ENCODE data around the gene CNTN2.

DNA sequence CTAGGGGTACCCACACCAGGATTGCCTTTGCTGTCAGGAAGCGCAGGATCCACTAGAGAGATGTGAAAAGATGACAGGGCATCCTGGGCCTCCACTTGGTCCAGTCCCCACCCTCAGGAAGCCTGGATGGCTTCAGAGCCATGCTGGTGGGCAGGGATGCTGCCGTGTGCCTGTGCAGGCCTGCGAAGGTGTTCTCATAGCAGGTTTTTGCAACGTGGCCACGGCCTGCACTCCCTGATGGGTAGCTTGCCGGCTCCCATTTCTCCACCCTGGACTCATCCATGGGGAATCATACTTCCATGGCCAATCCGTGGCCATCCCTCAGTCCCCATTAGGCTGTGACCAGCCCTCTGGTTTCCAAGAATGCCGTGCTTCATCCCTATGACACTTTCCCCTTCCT is 34.1 kb upstream of the CNTN2 start:
- TF ChIP-seq FOXK1 (CRISPR knock-in tag; IDR thresholded peaks at IDR 0.05), result no peak
- TF ChIP-seq, protein P1, sequence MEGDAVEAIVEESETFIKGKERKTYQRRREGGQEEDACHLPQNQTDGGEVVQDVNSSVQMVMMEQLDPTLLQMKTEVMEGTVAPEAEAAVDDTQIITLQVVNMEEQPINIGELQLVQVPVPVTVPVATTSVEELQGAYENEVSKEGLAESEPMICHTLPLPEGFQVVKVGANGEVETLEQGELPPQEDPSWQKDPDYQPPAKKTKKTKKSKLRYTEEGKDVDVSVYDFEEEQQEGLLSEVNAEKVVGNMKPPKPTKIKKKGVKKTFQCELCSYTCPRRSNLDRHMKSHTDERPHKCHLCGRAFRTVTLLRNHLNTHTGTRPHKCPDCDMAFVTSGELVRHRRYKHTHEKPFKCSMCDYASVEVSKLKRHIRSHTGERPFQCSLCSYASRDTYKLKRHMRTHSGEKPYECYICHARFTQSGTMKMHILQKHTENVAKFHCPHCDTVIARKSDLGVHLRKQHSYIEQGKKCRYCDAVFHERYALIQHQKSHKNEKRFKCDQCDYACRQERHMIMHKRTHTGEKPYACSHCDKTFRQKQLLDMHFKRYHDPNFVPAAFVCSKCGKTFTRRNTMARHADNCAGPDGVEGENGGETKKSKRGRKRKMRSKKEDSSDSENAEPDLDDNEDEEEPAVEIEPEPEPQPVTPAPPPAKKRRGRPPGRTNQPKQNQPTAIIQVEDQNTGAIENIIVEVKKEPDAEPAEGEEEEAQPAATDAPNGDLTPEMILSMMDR (IDR thresholded peaks at IDR 0.05), result no peak
- no peak for TF ChIP-seq FOXP1 (CRISPR knock-in tag; IDR thresholded peaks at IDR 0.05; ENCODE audit: borderline replicate concordance)
- TF ChIP-seq, protein P2, sequence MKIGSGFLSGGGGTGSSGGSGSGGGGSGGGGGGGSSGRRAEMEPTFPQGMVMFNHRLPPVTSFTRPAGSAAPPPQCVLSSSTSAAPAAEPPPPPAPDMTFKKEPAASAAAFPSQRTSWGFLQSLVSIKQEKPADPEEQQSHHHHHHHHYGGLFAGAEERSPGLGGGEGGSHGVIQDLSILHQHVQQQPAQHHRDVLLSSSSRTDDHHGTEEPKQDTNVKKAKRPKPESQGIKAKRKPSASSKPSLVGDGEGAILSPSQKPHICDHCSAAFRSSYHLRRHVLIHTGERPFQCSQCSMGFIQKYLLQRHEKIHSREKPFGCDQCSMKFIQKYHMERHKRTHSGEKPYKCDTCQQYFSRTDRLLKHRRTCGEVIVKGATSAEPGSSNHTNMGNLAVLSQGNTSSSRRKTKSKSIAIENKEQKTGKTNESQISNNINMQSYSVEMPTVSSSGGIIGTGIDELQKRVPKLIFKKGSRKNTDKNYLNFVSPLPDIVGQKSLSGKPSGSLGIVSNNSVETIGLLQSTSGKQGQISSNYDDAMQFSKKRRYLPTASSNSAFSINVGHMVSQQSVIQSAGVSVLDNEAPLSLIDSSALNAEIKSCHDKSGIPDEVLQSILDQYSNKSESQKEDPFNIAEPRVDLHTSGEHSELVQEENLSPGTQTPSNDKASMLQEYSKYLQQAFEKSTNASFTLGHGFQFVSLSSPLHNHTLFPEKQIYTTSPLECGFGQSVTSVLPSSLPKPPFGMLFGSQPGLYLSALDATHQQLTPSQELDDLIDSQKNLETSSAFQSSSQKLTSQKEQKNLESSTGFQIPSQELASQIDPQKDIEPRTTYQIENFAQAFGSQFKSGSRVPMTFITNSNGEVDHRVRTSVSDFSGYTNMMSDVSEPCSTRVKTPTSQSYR (CRISPR knock-in tag; IDR thresholded peaks at IDR 0.05), result no peak
- TF ChIP-seq, protein P3, sequence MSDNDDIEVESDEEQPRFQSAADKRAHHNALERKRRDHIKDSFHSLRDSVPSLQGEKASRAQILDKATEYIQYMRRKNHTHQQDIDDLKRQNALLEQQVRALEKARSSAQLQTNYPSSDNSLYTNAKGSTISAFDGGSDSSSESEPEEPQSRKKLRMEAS (CRISPR knock-in tag; IDR thresholded peaks at IDR 0.05), result no peak
- no peak for TF ChIP-seq ZNF263 (CRISPR knock-in tag; IDR thresholded peaks at IDR 0.05; ENCODE audit: low read depth)
- no peak for TF ChIP-seq SMAD3 (CRISPR knock-in tag; IDR thresholded peaks at IDR 0.05; ENCODE audit: borderline replicate concordance)
- no peak for TF ChIP-seq USF2 (CRISPR knock-in tag; IDR thresholded peaks at IDR 0.05)
